Measurements from ENCODE around the gene RPS5.
A peak's percentile ranks its signal among the peaks of the same experiment; 100 is the strongest.
"Not testable (repeated sequence)": the region's sequence is repeated elsewhere in the genome, so short reads cannot be mapped to it uniquely, and the experiment has no call there.

RPS5 gene

DNA sequence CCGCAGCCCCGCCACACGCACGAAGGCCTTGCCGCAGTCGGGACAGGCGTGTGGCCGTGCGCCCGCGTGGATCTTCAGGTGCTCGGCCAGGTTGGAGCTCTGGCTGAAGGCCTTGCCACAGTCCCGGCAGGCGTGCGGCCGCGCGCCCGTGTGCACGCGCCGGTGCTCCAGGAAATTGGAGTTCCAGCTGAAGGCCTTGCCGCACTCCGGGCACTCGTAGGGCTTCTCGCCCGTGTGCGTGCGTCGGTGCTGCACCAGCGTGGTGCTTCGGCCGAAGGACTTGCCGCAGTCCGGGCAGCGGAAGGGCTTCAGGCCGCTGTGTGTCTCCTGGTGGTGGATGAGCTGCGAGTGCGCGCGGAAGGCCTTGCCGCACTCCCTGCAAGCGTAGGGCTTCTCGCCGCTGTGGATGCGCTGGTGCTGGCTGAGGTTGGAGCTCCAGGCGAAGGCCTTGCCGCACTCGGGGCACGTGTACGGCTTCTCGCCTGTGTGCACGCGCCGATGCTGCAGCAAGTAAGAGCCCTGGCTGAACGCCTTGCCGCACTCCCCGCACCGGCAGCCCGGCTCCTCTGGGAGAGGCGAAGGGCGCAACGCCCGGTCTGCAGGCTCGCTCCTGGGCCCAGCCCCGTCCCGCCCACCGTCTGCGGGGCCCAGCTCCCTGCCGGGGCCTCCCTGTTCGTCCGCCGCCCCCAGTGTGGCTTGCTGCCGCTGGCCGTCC is 30.1 kb upstream of the RPS5 start:
- DNase-seq (ENCODE audit: low read depth): no peak

DNA sequence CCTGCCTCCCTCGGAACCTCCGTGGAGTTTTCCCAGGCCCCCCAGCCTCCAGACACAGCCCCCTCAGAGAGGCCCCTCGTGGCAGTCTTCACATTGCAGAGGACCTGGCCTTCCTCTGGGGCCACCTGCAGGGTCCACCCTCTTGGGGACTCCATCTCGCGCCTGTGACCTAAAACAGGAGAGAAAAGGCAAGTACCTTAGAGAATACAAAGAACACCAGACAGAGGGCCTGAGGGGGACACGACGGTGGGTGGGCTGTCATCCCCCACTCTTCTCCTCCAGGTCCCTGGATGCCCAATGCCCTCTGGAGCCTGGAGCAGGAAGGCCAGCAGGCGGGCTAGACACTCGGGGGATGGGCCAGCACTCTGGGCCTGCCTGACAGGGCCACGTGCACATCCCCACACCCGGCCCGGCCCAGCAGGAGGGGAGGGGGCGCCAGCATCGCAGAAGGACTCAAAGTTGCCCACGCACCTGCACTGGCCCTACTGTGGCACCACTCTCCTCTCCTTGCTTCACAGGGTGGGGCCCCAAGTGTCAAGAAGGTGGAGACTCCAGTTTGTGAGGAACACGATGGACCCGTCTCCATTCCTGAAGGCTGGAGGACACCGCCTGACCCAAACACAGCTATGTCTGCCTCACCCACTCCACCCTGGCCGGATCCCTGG is 29.5 kb upstream of the RPS5 start:
- no peak for DNase-seq (ENCODE audit: low read depth)

DNA sequence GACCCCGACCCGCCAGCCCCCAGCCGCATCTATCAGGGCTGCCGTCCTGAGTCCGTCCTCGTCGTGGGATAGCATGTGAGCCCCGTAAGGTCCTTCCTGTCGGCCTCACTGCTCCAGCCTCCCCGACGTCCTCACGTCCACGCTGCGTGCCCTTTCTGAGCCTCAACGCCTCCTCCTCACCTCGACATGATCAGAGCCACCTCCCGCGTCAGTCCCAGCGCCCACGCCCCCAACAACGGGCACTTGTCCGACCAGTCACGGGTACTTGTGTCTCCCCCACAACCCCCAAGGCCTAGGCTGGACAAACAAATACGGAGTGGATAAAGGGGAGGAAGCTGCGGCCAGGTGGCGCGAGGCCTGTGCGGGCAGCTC is 25.2 kb upstream of the RPS5 start:
- no peak for DNase-seq (ENCODE audit: low read depth)

DNA sequence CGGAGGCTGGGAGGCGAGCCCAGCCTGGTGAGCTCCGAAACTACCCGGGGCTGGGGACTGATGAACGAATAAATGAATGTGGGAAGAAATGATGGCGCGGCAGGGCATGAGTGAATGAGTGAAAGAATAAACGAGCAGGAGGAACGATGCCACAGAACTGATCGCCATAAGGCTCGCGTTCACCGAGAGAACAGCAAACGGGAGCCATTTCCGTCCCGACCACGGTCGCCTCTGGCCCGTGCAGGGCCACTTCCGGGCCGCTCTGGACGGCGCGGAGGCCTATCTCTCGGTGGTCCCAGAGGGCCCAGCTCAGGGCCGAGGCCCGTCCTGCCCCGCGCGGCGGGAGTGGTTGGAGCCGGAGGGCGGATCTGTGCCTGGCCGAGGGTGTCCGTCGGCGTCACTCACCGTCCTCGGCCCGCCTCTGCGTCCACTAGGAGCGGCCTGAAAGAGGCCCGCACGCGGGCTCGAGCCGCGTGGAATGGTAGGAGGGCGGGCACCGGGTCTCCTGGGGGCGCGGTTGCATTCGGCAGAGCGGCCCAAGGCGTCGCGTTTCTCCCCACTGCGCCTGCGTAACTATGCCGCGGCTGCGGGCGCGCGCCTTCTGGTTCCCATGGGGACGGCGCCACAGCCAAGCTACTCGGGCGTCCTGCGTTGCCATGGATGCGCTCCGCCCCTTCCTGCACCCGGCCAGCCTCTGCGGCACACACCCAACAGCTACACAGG is 24.6 kb upstream of the RPS5 start, which contains the start of gene ZNF497:
Gene ZNF497 (minus strand): TSS at position 480 of the 723 bp plus-strand sequence. CDS start 5,116 bp downstream, outside the sequence.
- DNase-seq (ENCODE audit: low read depth): peak; percentile 86

DNA sequence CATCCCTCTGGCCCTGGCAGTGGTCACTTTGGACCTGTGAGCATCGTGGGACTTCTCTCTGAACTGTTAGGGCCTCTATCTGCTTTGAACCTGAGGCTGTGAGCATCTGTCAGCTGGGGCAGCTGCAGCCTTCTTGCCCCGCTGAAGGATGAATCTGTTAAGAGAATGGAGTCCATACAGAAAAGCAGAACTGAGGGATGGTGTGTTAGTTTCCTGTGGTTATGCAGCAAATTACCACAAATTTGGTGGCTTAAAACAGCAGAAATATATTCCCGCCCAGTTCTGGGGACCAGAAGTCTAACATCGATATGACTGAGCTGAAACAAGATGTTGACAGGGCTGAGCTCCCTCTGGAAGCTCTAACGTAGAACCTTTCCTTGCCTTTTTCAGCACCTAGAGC is 22.9 kb upstream of the RPS5 start:
- DNase-seq (ENCODE audit: low read depth): no peak

DNA sequence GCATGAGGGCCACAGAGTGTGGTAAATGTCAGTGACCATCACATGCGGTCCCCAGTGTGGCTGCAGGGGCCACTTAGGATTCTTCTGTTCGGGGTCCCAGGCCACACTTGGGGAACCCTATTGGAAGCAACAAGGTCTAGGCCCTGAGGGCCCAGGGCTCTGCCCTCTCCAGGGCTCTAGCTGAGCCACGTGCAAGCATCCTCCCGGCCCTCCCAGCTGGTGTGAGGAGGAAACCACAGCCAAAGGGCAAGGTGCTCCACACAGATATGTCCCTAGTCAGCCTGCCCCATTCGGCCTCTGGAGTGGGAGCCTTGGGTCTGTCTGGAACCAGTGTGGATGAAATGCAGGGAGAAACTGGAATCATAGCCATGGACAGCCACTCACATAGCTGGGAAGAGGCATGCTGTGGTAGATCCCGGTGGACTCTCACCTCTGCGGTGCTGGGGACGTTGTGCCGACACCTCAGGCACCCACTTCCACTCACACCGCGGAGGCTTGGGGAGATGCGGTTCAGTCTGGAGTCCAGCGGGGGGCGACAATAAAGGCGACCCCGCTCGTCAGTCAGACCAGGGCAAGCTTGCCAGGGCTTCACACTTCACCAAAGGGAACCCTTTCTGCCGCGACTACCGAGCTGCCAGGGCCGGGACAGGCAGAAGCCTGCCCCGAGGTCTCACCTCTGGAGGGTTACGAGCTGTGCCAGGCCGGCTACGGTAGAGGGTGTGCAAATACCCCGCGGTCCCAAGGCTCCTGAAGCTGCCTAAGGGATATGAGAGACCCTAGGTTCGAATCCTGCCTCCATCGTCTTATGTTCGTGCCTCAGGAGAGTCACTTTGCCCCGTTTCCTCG is 20.3 kb upstream of the RPS5 start:
- DNase-seq (ENCODE audit: low read depth): no peak

DNA sequence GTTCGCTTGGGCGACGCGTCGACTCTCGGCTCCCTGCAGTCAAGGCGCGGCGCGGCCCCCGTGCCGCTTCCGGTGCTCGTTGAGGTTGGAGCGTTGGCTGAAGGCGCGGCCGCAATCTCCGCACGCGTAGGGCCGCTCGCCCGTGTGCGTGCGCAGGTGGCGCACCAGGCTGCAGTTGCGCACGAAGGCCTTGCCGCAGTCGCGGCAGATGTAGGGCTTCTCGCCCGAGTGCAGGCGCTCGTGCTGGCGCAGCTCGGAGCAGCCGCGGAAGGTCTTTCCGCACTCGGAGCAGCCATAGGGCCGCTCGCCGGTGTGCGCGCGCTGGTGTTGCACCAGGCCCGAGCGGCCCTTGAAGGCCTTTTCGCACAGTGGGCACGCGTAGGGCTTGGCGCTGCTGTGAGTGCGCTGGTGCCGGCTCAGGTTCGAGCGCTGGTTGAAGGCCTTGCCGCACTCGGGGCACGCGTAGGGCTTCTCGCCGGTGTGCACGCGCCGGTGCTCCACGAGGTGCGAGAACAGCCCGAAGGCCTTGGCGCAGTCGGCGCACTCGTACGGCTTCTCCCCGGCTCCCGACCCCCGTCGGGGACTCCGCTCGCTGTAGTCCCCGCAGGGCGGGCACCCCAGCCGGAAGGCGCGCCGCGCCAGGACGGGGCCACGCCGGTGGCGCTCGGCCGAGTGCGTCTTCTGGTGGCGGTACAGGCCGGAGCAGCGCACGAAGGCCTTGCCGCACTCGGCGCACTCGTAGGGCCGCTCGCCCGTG is 19.2 kb upstream of the RPS5 start:
- DNase-seq (ENCODE audit: low read depth): no peak

DNA sequence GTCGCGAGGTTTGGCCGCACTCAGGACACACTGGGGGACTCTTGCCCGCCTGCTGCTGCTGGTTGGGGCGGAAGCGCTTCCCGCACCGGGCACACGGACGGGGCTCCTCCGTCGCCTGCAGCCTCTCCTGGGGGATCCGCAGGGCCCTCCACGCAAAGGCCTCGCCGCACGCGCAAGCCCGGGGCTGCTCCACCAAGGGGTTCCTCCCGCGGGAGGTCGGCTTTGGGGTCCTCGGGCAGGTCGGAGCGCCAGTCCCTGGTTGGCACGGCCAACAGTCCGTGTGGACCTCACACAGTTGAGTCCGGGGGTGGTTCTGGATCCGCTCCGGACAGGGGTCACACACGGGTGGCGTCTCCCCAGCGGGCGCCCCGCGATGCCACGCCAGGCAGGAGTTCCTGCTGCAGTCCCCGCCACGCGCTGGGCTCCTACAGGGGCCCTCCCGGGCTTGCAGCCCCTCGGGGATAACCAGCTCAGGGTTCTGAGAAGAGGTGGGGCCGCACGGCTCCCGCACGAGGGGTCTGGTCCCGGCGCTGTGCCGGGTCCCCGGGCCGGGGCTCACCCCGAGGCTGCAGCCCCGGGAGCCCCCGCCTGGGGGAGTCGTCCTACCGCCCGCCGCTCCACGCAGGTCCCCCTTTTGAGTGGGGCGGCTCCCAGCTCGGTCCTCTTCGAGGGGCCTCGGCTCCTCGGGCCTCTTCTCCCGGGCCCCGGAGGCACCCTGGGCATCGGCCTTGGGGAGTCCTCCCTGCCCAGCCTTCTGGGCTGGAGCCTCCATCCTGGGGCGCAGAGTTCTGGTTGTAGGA is 18.3 kb upstream of the RPS5 start:
- no peak for DNase-seq (ENCODE audit: low read depth)

DNA sequence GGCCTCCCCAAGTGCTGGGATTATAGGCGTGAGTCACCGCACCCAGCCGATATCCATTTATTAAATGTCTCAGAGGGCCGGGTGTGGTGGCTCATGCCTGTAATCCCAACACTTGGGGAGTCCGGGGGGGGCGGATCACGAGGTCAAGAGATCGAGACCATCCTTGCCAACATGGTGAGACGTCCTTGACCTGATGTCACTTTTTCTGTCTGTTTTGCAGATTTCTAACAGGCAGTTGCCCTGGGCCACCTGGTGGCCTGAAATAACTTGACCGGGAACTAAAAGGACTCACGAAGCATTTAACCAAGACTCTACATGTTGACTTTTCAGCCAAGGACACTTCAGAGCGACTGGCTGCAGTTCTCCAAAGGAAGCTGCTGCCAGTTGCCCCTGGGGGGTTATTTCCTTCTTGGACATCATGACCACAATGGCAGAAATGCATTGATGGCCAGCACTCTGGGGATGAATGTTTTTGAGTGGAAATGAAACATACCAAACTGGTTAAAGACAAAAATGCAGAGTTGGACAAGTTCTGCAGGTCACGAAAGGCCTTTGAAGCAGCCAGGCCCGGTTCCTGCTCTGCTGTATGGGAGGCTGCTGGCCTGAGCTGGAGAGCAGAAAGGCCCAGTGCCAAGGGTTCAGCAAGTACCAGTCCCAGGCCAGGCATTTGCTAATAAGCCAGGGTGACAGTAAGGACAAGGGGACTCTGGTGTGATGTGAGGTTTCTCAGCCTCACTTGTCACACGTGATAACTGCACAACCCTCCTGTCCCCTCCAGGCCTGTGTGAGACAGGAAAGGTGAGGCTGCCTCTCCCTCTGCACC is 14.5 kb upstream of the RPS5 start:
- no peak for DNase-seq (ENCODE audit: low read depth)

DNA sequence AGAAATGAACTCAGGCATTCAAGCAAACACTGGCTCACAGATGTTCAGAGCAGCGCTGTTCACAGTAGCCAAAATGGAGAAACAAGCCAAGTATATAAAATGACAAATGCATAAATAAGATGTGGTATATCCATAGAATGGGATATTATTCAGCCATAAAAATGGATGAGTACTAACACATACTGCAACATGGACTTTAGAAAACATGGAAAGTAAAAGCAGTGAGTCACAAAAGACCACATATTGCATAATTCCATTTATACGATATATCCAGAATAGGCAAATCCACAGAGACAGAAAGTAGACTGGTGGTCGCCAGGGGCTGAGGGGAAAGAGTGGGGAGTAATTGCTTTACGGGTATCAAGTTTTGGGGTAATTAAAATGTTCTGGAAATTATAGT is 12.9 kb upstream of the RPS5 start:
- no peak for DNase-seq (ENCODE audit: low read depth)

DNA sequence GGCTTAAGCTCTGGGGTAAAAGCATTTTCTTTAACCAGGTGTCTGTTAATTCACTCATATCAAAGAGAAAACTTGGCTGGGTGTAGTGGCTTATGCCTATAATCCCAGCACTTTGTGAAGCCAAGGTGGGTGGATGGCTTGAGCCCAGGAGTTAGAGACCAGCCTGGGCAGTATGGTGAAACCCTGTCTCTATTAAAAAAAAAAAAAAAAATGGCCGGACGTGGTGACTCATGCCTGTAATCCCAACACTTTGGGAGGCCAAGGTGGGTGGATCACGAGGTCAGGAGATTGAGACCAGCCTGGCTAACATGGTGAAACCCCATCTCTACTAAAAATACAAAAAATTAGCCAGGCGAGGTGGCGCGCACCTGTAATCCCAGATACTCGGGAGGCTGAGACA is 10.3 kb upstream of the RPS5 start:
- not testable (repeated sequence) for DNase-seq (ENCODE audit: low read depth)

DNA sequence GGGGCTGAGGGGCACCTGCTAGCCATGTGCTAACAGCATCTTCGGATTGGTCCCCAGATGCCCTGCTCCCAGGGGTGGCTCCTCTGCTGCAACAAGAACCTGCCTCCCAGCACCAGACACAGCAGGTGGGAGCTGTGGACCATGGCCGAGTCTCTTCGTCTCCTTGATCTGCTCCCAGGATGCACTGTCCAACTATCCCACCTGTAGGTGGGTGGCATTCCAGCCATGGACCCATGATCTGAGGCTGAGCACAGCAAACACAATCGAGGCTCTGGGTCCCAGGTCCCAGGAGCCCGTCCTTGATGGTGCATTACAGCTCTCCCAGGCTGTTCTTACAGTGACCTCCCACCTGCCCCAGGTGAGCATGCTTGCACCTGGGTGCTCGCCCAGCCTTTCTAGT is 7.8 kb upstream of the RPS5 start:
- no peak for DNase-seq (ENCODE audit: low read depth)

DNA sequence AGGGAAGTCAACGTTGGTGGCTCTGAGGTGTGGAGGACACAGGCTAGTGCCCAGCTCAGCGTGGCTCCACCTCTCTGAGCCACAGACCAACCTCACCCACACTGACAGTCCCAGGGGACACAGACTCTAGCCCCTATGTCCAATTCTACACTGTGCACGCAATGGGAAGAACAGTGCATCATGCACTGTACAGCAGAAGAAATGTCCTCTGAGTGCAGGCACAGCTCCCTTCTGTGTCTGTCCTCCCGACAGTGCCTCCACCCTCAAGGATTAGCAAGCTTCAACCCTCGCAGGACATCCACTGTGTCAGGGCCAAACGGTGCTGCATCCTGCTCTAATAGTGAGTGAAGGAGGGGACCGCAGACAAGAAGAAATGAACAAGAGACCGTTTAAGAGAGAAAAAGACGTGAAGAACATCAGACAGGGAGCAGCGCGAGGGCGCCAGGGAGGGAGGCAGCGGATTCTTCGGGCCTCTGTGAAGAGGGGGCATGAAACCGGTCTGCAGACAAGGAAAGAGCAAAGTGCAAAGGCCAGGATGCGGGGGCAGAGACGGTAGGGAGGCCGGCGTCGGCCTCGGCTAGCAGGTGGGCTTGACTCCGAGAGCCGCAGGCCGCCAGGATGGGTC is 6.9 kb upstream of the RPS5 start:
- DNase-seq (ENCODE audit: low read depth): no peak

DNA sequence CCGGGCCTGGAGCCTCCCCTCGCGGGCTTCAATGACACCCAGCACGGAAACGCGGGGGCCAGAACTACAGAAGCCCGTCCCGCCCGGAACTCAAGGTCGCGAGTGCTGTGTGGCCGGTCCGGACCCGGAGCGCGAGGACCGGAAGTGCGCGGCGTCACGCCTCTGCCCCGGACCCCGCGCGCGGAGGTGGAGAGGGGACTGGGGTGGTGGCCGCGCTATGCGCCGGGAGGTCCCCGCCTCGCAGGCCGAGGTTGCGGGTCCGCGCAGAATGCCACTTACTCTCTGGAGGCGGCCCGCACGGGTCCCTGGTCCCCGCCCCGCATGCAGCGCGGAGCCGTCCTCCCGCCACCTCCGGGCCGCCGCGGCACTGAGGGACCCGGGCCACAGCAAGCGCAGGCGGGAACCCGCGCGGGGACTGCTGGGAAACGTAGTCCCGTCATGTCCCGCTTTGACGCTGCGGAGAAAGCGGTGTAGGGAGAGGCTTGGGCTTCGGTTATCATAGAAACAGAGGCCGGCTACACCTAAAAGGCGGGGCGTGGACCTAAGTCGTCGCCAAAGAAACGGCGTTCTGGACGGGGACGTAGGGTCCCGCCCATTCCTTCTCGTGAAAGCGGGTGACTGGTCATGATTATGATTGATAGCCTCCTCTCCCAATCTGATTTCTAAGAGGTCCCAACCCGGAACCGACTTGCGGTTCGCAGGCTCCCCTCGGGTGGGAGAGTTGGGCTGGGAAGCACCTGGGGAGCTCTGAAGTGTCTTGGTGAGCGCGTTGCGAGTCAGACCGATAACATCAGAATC is 6.2 kb upstream of the RPS5 start, which contains the start of gene ZNF837:
Gene ZNF837 (minus strand): TSS at position 369 of the 798 bp plus-strand sequence. CDS start 11,698 bp downstream, outside the sequence.
- peak; percentile 99 for DNase-seq (ENCODE audit: low read depth)

DNA sequence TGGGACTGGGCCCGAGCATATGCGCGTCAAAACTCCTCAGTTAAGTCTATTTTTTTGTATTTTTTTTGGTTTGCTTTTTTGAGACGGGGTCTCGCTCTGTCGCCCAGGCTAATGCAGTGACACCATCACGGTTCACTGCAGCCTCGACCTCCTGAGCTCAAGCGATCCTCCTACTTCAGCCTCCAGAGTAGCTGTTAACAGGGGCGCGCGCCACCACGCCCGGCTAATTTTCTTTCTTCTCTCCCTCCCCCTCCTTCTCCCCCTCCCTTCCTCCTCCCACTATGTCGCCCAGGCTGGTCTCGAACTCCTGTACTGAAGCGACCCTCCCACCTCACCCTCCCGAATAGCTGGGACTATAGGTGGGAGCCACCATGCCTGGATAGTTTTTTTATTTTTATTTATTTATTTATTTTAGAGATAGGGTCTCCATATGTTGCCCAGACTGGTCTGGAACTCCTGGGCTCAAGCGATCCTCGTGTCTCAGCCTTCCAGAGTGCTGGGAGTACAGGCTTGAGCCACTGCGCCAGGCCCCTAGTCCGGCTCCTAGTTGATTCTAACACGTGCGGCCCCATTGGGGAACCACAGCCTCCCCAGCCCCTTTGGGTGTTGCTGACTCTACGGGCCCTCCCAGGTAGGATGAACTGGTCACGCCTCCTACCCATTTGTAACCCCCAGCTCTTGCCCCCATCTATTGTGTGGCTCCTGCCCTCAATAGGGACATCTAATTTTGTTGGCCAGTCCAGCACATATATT is 5.4 kb upstream of the RPS5 start:
- no peak for DNase-seq (ENCODE audit: low read depth)

DNA sequence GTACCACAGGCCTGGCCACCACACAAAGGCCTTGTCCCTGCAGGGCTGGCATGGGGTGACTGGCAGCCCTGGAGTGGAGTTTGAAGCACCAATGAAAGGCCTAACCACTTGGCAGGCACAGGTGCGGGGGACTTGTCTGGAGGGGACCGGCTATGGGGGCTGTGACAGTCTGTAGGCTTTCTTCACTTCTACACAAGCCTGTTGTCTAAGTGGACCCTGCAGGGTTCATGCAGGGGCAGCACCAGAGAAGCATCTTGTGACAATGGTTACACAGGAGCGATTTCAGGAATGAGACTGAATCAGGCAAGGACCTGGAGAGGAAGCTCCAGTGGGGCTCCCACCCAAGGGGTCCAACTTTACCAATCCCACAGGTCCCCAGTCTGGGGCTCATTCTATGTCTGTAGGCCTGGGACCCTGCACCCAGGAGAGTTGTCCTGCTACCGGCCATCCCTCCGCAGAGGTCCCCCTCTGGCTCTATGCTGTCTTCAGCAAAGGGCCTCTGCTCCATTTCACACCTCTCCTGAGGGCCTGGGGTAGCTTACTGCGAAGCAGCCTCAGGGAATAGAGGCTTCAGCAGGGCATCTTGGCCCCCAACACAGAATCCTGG is 4.0 kb upstream of the RPS5 start:
- DNase-seq (ENCODE audit: low read depth): no peak

DNA sequence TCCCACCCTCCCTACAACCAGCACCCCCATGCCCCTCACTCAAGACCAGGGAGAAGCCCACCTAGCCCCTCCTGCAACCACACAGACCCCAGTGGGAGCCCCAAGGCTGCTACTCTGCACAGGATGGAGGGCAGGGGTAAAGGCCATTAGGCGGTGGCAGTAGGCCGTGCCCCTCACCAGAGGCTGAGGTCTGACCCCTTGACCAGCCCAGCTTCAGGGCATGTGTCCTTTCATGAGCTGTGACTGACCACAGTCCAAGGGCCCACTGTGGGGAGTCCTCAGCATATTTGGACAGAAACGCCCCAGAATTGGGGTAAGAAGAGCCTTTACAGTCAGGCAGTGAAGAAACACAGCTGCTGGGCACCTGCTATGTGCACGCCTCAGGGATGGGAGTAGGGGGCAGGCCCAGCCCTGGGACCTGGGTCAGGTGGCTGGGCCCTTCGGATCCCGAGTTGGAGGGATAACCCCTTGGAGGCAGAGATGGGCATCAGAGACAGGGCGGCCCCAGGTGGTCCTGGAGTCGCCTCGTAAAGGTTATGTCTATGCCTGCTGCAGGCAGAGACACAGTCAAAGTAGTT is 1.7 kb upstream of the RPS5 start:
- DNase-seq (ENCODE audit: low read depth): no peak

All from HS-5 (cell line).